Osteocyte (in vitro differentiated cells): ENCODE measurements around the gene BST2. TPM values are rescaled to one million over a fixed set of nuclear protein-coding genes. Genes with fewer than 3 reads are reported as not detected.

Source experiments
- DNase-seq: peaks from one replicate; pipeline ENCODE4 v3.0.0; 2021; ENCODE audit warnings: mixed read lengths; ENCODE audit not compliant: unreplicated experiment; ENCODE audit errors: extremely low spot score
- H3K27ac Mint-ChIP-seq: one replicate; pipeline ENCODE4 v1.8.0; 2021; ENCODE audit warnings: mild to moderate bottlenecking, mixed read lengths; ENCODE audit not compliant: unreplicated experiment
- H3K27me3 Mint-ChIP-seq: one replicate; pipeline ENCODE4 v1.8.0; 2021; ENCODE audit warnings: mixed read lengths; ENCODE audit not compliant: unreplicated experiment
- H3K36me3 Mint-ChIP-seq: one replicate; pipeline ENCODE4 v1.8.0; 2021; ENCODE audit warnings: mixed read lengths; ENCODE audit not compliant: unreplicated experiment
- H3K4me1 Mint-ChIP-seq: one replicate; pipeline ENCODE4 v1.8.0; 2021; ENCODE audit warnings: mixed read lengths; ENCODE audit not compliant: unreplicated experiment
- H3K4me3 Mint-ChIP-seq: one replicate; pipeline ENCODE4 v1.8.0; 2021; ENCODE audit warnings: mild to moderate bottlenecking, moderate library complexity, mixed read lengths; ENCODE audit not compliant: unreplicated experiment
- H3K9me3 Mint-ChIP-seq: one replicate; pipeline ENCODE4 v1.8.0; 2021; ENCODE audit warnings: mixed read lengths; ENCODE audit not compliant: unreplicated experiment
- total RNA-seq: library from RNA; stranded (reverse); gene quantifications from 2 replicates; pipeline ENCODE4 v1.2.1, GENCODE V29; 2021
- TF ChIP-seq, protein P1 (sequence below): fragments of 200-600 bp; sonication (generic); IDR thresholded peaks from 2 replicates; pipeline ENCODE4 v1.5.0; 2021; ENCODE audit warnings: antibody characterized with exemption, mild to moderate bottlenecking, moderate library complexity

BST2 gene
- total RNA-seq, 1 donor from 2014 or later: 1.8 TPM

DNA sequence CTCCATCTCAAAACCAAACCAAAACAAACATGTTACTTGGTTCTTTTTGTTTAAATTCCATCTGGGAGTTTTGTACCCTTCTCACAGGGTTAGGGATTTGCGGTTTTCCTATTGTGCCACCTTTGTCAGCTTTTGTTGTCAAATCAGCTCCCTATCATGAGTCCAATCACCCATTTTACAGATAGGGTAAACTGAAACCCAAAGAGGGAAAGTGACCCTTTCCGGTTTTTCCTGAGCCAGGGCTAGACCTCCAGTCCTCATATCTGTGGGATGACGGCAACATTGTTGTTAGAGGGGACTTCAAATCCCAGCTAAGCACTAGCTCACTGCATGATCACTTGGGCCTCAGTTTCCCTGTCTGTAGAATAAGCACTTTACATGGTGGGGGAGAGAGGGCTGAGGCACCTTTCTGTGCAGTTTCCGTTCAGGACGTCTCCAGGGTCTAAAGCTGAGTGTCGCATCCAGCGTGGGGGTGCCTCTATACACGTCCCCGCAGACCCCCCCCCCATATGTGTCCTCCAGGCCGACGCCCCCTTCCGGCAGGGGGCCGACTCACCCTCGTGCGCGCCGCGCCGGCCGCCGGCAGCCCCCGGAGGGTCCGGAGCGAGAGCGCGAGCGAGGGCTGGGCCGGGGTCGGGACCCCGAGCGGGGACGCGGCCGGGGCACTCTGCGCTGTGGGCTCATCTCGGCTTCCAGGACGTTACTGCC is 15.3 kb downstream of the BST2 start:
- H3K27ac Mint-ChIP-seq: no peak overlapping the region
- TF ChIP-seq, protein P1, sequence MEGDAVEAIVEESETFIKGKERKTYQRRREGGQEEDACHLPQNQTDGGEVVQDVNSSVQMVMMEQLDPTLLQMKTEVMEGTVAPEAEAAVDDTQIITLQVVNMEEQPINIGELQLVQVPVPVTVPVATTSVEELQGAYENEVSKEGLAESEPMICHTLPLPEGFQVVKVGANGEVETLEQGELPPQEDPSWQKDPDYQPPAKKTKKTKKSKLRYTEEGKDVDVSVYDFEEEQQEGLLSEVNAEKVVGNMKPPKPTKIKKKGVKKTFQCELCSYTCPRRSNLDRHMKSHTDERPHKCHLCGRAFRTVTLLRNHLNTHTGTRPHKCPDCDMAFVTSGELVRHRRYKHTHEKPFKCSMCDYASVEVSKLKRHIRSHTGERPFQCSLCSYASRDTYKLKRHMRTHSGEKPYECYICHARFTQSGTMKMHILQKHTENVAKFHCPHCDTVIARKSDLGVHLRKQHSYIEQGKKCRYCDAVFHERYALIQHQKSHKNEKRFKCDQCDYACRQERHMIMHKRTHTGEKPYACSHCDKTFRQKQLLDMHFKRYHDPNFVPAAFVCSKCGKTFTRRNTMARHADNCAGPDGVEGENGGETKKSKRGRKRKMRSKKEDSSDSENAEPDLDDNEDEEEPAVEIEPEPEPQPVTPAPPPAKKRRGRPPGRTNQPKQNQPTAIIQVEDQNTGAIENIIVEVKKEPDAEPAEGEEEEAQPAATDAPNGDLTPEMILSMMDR: peak; percentile 33
- DNase-seq: no peak
- H3K9me3 Mint-ChIP-seq: no peaks in the 10 kb centered on the region
- peaks cover 10% of the 10 kb centered on the region for H3K27me3 Mint-ChIP-seq
- H3K4me1 Mint-ChIP-seq: peaks cover 10% of the 10 kb centered on the region
- no peaks in the 10 kb centered on the region for H3K36me3 Mint-ChIP-seq
- peak overlapping the region; percentile 92 for H3K4me3 Mint-ChIP-seq

DNA sequence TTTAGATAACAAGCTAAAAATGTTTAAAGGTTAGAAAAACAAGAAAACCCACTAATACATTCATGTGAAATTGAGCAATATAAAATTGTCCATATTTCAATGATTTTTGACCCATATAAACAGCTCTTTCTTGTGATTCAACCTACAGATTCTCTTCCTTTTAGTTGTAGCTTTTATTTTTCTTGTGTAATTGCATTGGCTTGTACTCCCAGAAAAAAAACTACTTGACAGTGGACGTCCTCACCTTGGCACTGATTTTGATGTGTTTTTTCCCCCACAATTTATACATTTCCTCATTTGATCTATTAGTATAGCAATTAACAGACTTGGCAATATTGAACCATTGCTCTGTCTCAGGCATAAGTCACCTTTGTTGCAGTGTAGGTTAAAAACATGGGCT is 16.1 kb downstream of the BST2 start:
- no peak for DNase-seq
- H3K9me3 Mint-ChIP-seq: no peaks in the 10 kb centered on the region
- peaks cover 10% of the 10 kb centered on the region for H3K4me1 Mint-ChIP-seq
- H3K27ac Mint-ChIP-seq: no peak overlapping the region
- no peak overlapping the region for H3K4me3 Mint-ChIP-seq
- TF ChIP-seq, protein P1: no peak
- H3K27me3 Mint-ChIP-seq: peaks cover 10% of the 10 kb centered on the region
- no peaks in the 10 kb centered on the region for H3K36me3 Mint-ChIP-seq

DNA sequence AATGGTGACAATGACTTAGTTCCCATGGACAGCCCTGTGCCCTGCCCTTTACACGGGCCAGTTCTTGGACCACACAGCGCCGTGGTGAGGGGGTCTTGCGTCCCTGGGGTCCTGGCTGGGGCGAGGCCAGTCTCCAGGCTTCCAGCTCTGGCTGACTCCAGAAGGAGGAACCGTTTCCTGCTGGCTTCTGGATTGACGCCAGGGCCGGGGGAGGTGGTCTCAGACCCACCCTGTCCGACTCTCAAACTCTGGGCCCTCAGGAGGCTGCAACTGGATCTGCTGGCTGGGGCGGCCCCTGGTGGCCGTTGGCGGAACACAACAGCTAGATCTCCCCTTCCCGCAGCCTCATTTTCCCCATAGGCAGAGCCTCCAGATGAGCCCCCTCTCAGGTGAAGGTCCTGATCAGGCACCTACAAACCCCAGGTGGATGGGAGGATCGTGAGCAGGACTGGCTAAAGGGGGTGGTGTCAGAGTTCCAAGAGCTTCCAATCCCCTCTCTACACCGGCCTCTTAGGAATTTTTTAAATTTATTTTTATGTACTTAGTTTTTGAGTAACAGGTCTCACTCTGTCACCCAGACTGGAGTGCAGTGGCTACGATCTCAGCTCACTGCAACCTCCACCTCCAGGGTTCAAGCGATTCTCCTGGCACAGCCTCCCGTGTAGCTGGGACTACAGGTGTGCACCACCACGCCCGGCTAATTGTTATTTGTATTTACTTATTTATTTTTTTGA is 19.4 kb downstream of the BST2 start:
- TF ChIP-seq, protein P1: peak; percentile 94
- Mint-ChIP-seq H3K4me3 (no peak overlapping the region), H3K4me1 (peaks cover 12% of the 10 kb centered on the region), H3K36me3 (no peaks in the 10 kb centered on the region), H3K27ac (peak overlapping the region; percentile 31), H3K27me3 (peaks cover 10% of the 10 kb centered on the region), H3K9me3 (no peaks in the 10 kb centered on the region)
- peak; percentile 89 for DNase-seq

DNA sequence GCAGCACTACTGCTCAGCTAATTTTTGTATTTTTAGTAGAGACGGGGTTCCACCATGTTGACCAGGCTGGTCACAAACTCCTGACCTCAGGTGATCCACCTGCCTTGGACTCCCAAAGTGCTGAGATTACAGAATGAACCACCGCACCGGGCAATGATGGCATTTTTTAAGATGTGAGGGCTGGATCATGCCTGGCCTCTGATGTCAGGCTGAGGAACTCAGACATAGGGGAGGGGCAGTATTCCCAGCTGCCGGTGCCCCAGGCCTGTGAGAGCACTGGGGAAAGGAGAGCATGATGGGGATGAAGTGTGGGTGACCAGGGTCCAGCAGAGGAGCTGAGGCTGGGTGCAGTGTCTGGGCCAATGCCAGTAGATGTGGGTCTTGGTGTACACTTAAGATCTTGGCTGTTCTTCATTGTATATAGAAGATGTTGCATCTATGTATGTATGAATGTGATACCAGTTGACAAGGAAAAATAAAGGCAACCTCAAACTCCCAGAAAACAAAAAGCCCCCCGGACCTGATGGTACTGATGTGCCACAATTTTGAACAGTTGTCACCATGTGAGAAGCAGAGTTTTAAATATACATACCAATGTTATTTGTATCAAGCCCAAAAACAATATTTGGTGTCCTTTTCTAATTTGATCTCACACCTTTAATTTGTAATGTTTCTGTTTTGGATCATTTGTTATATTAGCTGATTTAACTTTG is 24.8 kb downstream of the BST2 start:
- Mint-ChIP-seq H3K9me3 (peaks cover 4% of the 10 kb centered on the region), H3K27me3 (no peaks in the 10 kb centered on the region), H3K4me1 (peaks cover 10% of the 10 kb centered on the region), H3K27ac (no peak overlapping the region), H3K36me3 (no peaks in the 10 kb centered on the region), H3K4me3 (no peak overlapping the region)
- DNase-seq: no peak
- TF ChIP-seq, protein P1: no peak

DNA sequence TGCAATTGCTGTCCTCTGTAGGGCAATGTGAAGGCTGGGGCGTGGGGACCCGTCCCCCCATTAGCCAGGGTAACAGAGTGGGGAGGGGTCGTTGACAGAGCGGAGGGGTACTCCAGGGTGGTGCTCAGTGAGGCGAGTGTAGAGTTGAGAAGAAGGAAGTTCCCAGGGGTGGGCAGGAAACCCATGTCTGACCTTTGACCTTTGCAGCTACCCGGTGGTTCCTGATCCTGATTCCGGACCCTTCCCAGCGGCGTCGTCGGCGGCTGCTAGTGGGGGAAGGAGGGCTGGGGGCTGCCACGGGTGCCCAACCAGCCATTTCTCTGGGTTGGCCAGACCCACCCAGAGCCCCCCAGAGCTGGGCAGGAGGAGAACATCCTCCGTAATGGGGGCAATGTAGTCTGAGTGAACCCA is 26.2 kb downstream of the BST2 start:
- Mint-ChIP-seq H3K27me3 (no peaks in the 10 kb centered on the region), H3K27ac (no peak overlapping the region), H3K9me3 (peaks cover 4% of the 10 kb centered on the region), H3K4me1 (peaks cover 10% of the 10 kb centered on the region), H3K4me3 (no peak overlapping the region), H3K36me3 (no peaks in the 10 kb centered on the region)
- TF ChIP-seq, protein P1: no peak
- DNase-seq: no peak
